ENCODE results near the gene PTGDR. TPM values are rescaled to one million over a fixed set of nuclear protein-coding genes. Genes with fewer than 3 reads are reported as not detected.

PTGDR gene
- total and polyA plus RNA-seq, 11 donors = 0.33 to 2.5 (median 0.88) TPM

DNA sequence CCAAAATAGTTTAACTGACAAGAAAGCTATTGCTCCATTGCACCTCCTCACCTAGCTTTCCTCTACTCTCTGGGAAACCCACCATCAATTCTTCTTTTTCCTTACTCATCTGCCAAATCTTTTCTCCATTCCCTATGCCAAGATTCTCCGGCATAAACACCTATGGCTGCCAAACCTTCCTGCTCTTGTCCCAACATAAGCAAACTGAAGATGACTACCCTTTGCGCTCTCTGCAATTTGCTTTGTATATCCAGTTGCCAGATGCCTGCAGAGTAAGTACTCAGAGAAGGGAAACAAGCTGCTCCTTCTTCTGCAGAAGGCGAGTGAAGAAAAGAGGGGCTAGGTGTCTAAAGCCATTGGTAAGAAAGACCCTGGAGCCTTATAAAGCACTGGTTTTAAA lies 58.1 kb downstream of the PTGDR start:
- H3K36me3 ChIP-seq = no peaks in the 10 kb centered on the region
- intact Hi-C loops (cut with DNase I) = no loop called here
- TF ChIP-seq, protein P1, sequence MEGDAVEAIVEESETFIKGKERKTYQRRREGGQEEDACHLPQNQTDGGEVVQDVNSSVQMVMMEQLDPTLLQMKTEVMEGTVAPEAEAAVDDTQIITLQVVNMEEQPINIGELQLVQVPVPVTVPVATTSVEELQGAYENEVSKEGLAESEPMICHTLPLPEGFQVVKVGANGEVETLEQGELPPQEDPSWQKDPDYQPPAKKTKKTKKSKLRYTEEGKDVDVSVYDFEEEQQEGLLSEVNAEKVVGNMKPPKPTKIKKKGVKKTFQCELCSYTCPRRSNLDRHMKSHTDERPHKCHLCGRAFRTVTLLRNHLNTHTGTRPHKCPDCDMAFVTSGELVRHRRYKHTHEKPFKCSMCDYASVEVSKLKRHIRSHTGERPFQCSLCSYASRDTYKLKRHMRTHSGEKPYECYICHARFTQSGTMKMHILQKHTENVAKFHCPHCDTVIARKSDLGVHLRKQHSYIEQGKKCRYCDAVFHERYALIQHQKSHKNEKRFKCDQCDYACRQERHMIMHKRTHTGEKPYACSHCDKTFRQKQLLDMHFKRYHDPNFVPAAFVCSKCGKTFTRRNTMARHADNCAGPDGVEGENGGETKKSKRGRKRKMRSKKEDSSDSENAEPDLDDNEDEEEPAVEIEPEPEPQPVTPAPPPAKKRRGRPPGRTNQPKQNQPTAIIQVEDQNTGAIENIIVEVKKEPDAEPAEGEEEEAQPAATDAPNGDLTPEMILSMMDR (IDR thresholded peaks at IDR 0.05) = no peak
- TF ChIP-seq POLR2A (IDR thresholded peaks at IDR 0.05) = no peak
- WGBS, 4 donors = 91 to 95% (median 92%) methylated on average over 3 of the region's 3 CpGs
- peaks cover 0 to 25% (median 6%) of the 10 kb centered on the region in 12 donors for H3K9me3 ChIP-seq
- no peak overlapping the region for H3K4me3 ChIP-seq
- DNase-seq (no peak), ATAC-seq (no peak)
- no peaks in the 10 kb centered on the region for H3K27me3 ChIP-seq
- peaks cover 0 to 49% (median 0%) of the 10 kb centered on the region in 12 donors for H3K4me1 ChIP-seq
- H3K27ac ChIP-seq = peak overlapping the region in 1 of 12 donors; percentile 6

Other genes with a start within 250 kb of the PTGDR start
- 10 to 100 TPM; 32.0 to 77.4 (median 40.9) TPM for gene NID2, start 198.6 kb upstream of the PTGDR start, total RNA-seq
- 10 to 100 TPM; 17.3 to 18.8 TPM for gene NID2, start 198.6 kb upstream of the PTGDR start, polyA plus RNA-seq
- gene PTGER2, start 46.6 kb downstream of the PTGDR start, total RNA-seq = 1 to 10 TPM in 3 of 9 donors, under 1 TPM in 6; 0.15 to 4.1 (median 0.72) TPM
- under 1 TPM; 0.27 to 0.60 TPM for gene PTGER2, start 46.6 kb downstream of the PTGDR start, polyA plus RNA-seq

All from heart left ventricle (tissue), 16 donors.